ENCODE results near the gene GTF3C1.

Gene GTF3C1

DNA sequence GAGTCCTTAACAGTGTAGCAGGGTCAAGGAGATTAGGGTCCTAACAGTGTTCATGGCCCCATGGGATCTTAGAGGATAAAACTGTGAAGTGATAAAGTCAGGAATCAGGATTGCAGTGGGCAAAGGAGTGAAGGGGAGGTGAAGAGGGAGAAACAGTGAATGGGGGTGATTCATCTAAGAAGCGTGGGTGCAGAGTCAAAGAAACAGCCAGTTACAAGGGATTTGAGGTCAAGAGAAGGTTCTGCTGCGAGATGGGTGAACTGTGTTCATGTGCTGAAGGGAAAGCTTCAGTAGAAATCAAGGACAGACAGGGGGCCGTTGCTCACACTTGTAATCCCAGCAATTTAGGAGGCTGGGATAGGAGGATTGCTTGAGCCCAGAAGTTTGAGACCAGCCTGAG is 5.9 kb downstream of the GTF3C1 start:
- Mint-ChIP-seq H3K27ac (no peak overlapping the region), H3K4me1 (ENCODE audit: low read depth) (peaks cover 27% of the 10 kb centered on the region), H3K36me3 (ENCODE audit: low read depth) (peaks cover 59% of the 10 kb centered on the region), H3K9me3 (no peaks in the 10 kb centered on the region), H3K4me3 (no peak overlapping the region), H3K27me3 (no peaks in the 10 kb centered on the region)

- Mint-ChIP-seq H3K9me3 (no peaks in the 10 kb centered on the region), H3K4me1 (ENCODE audit: low read depth) (peaks cover 3% of the 10 kb centered on the region), H3K27me3 (no peaks in the 10 kb centered on the region), H3K27ac (no peak overlapping the region), H3K4me3 (no peak overlapping the region), H3K36me3 (ENCODE audit: low read depth) (peaks cover 81% of the 10 kb centered on the region)
These were observed 10.1 kb downstream of the GTF3C1 start for GRCh38 chr16:27539636-27540035.

DNA sequence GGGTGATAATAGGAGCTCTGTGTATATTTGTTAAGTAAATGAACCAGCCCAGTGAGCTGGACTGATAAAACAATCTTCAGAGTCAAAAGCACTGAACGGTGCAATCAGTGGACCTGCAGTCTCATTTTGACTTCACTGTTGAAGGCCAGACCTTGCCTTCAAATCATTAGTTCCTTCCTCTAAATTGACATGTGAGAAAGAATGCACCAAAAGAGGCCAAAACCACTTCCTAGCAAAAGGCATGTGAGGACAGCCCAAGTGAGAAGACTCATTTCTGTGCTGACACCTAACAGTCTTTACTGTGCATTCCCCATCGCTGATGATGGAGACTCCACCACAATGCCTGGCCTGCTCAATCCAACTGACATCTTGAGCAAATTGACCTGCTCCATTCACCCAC is 10.6 kb downstream of the GTF3C1 start:
- Mint-ChIP-seq H3K4me3 (no peak overlapping the region), H3K27me3 (no peaks in the 10 kb centered on the region), H3K4me1 (ENCODE audit: low read depth) (peaks cover 3% of the 10 kb centered on the region), H3K9me3 (no peaks in the 10 kb centered on the region), H3K27ac (no peak overlapping the region), H3K36me3 (ENCODE audit: low read depth) (peaks cover 82% of the 10 kb centered on the region)

DNA sequence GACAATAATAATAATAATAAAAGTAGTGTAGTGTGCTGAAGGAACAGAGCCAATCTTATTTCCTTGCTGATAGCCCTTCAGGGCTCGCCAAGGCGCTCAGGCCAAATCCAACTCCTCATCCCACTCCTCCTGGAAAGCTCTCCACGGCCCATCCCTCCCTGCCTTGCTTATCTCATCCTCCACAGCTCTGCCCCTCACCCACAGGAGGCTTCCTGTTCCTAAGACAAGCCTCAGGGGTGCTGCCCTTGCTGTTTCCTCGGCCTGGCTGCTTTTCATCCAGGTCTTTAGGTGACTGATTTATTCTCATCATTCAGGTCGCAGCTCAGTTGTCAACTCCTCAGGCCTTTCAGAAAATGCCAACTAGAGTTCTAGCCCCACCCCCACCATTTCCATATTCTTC is 11.2 kb downstream of the GTF3C1 start:
- Mint-ChIP-seq H3K27me3 (no peaks in the 10 kb centered on the region), H3K4me1 (ENCODE audit: low read depth) (peaks cover 3% of the 10 kb centered on the region), H3K36me3 (ENCODE audit: low read depth) (peaks cover 80% of the 10 kb centered on the region), H3K27ac (no peak overlapping the region), H3K9me3 (no peaks in the 10 kb centered on the region), H3K4me3 (no peak overlapping the region)

DNA sequence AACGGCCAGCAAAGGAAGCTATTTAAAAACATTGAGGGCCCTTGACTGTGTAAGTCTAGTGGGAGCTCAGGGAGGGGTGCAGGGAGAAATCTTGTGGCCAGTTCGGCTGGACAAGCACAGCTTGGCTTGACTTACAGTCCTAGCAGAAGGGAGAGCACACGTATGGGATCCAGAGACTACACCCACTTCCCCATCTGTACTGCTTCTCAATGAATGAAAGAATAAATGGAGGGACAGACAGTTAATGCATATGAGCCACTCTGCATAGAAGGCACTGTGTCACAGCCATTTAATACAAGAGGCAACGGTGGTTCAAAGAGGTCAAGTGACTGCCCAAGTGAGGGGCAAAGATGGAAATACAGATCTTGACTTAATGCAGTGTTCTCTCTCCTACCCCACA is 15.5 kb downstream of the GTF3C1 start:
- Mint-ChIP-seq H3K27ac (no peak overlapping the region), H3K4me3 (no peak overlapping the region), H3K4me1 (ENCODE audit: low read depth) (peaks cover 5% of the 10 kb centered on the region), H3K9me3 (no peaks in the 10 kb centered on the region), H3K36me3 (ENCODE audit: low read depth) (peaks cover 81% of the 10 kb centered on the region), H3K27me3 (no peaks in the 10 kb centered on the region)

DNA sequence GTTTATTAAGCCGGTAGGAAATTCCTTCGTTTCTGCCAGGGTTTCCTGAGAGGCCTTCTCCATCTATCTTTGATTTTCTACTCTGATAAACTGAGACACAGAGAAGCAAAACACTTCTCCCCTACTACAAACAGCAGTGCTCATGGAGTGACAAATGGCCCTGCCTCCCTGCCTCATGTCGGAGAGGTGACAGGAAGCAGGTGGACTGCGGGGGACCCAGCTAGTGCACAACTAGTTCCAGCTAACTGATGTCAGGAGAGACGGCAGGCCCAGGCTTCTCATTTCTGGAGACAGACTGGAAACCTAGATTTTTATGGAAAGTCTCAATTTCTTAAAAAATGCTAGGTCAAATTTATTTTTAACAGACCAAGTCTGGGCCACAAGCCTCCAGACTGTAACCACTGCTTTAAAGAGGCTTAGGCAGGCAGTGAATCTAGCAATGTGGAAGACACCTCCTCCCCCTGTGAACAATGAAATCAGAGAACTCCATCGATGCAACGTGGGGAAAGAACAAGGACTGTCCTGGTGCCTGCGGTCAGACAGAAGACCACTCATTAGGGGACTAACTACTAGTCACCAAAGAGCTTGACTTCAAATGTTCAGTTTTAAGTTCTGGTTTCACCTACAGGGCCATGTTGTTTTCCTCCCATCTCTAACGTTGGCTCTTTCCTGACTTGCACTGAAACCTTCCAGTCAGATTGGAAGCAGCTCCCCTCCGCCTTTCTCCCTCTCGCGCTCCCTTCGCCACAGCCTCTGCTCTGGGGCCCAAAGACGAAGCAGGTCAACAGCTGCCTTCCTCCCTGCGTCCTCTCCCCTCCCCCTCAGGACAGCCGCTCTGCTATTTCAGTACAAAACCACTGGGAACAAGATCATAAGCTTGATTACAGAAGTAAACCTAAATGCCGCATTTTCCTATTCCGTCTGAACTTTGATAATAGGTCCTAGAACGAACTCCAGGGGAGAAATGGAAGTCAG is 17.6 kb downstream of the GTF3C1 start:
- peaks cover 82% of the 10 kb centered on the region for H3K36me3 Mint-ChIP-seq (ENCODE audit: low read depth)
- H3K9me3 Mint-ChIP-seq: no peaks in the 10 kb centered on the region
- H3K4me3 Mint-ChIP-seq: no peak overlapping the region
- H3K4me1 Mint-ChIP-seq (ENCODE audit: low read depth): peaks cover 5% of the 10 kb centered on the region
- H3K27ac Mint-ChIP-seq: no peak overlapping the region
- H3K27me3 Mint-ChIP-seq: no peaks in the 10 kb centered on the region

DNA sequence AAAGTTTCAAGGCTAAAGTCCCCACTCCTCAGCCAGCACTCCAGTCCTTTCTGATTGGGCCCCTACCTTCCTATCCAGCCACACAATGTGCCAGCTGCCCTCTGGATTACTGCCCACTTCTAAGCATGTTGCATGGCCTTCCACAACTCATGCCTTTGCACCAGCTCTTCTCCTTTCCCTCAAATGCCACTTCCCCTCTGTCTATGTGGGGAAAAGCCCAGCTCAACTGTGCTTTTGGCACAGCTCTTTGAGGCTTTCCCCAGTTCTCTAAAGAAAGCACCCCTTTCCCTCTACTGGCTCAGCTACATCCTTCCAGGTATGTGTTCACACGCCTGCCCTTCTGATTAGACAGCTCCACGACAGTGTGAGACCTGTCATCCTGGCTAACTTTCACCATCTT is 18.5 kb downstream of the GTF3C1 start:
- Mint-ChIP-seq H3K27me3 (no peaks in the 10 kb centered on the region), H3K27ac (no peak overlapping the region), H3K36me3 (ENCODE audit: low read depth) (peaks cover 80% of the 10 kb centered on the region)

GRCh38 chr16:27529962-27530361 is 19.8 kb downstream of the GTF3C1 start:
- H3K36me3 Mint-ChIP-seq (ENCODE audit: low read depth): peaks cover 80% of the 10 kb centered on the region
- H3K27ac Mint-ChIP-seq: no peak overlapping the region
- H3K9me3 Mint-ChIP-seq: no peaks in the 10 kb centered on the region
- H3K4me1 Mint-ChIP-seq (ENCODE audit: low read depth): peaks cover 5% of the 10 kb centered on the region
- H3K4me3 Mint-ChIP-seq: no peak overlapping the region
- no peaks in the 10 kb centered on the region for H3K27me3 Mint-ChIP-seq

More for the DNA sequence above, 18.5 kb downstream of the GTF3C1 start:
- no peak overlapping the region for H3K4me3 Mint-ChIP-seq
- peaks cover 5% of the 10 kb centered on the region for H3K4me1 Mint-ChIP-seq (ENCODE audit: low read depth)
- no peaks in the 10 kb centered on the region for H3K9me3 Mint-ChIP-seq

- Mint-ChIP-seq H3K4me3 (no peak overlapping the region), H3K27ac (no peak overlapping the region), H3K27me3 (no peaks in the 10 kb centered on the region), H3K36me3 (ENCODE audit: low read depth) (peaks cover 80% of the 10 kb centered on the region), H3K4me1 (ENCODE audit: low read depth) (peaks cover 5% of the 10 kb centered on the region), H3K9me3 (no peaks in the 10 kb centered on the region)
These were observed 21.4 kb downstream of the GTF3C1 start for GRCh38 chr16:27528294-27528693.

- no peak overlapping the region for H3K4me3 Mint-ChIP-seq
- H3K4me1 Mint-ChIP-seq (ENCODE audit: low read depth): no peaks in the 10 kb centered on the region
- H3K36me3 Mint-ChIP-seq (ENCODE audit: low read depth): peaks cover 75% of the 10 kb centered on the region
- H3K9me3 Mint-ChIP-seq: no peaks in the 10 kb centered on the region
- H3K27ac Mint-ChIP-seq: no peak overlapping the region
- H3K27me3 Mint-ChIP-seq: no peaks in the 10 kb centered on the region
These were observed 23.5 kb downstream of the GTF3C1 start for GRCh38 chr16:27526180-27526579.

DNA sequence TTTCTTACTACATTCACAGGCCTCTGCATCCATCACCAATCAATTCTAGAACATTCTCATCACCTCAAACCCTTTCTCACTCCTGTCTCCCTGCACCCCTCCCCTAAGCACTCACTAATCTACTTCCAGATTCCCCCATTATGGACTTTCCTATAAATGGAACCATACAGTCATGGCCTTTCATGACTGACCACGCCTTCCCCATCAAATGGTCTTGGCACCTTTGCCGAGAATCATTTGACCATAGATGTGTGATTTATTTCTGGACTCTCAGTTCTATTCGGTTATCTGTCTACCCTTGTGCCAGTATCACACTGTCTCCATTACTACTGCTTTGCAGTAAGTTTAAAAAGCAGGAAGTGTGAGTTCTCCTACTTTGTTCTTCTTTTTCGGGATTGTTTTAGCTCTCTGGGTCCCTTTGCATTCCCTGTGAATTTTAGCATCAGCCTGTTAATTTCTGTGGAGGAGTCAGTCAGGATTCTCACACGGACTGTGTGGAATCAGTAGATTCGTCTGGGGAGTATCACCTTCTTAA is 27.5 kb downstream of the GTF3C1 start:
- Mint-ChIP-seq H3K27me3 (no peaks in the 10 kb centered on the region), H3K4me3 (no peak overlapping the region)

DNA sequence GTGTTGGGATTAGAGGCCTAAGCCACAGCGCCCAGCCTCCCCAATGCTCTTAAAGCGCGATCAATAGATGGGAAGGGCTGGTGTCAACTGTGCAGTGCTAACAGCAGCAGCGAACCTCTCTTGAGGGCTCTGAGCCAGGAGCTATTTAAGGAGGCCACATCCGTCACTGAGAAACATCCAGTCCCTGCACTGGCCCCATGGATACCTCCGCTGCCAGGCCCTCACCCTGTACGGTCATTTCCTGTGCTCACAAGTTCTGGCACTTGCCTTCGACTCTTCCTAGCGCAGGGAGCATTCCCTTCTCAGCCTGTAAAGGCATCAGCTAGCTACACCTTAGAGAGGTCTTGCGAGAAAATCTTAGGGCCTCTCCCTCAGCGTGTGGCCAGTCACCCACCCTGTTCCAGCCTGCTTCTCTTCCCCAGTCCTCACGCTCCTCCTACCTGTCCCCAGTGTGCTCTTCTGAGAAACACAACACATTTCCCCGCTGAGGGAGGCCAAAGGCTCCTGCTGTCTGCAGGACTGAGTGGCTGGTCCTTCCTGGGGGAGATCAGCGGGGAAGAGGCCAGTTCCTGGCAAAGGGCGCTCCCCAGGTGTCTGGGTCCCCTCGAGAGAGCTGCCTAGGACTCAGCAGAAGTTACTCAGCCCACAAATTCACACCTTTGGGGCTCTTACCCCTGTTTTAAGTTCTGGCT is 28.6 kb downstream of the GTF3C1 start:
- H3K27me3 Mint-ChIP-seq: no peaks in the 10 kb centered on the region
- H3K36me3 Mint-ChIP-seq (ENCODE audit: low read depth): peaks cover 44% of the 10 kb centered on the region
- no peaks in the 10 kb centered on the region for H3K9me3 Mint-ChIP-seq
- H3K4me3 Mint-ChIP-seq: no peak overlapping the region
- H3K27ac Mint-ChIP-seq: no peak overlapping the region
- no peaks in the 10 kb centered on the region for H3K4me1 Mint-ChIP-seq (ENCODE audit: low read depth)

More for the DNA sequence above, 27.5 kb downstream of the GTF3C1 start:
- Mint-ChIP-seq H3K4me1 (ENCODE audit: low read depth) (no peaks in the 10 kb centered on the region), H3K36me3 (ENCODE audit: low read depth) (peaks cover 43% of the 10 kb centered on the region), H3K9me3 (no peaks in the 10 kb centered on the region), H3K27ac (peak overlapping the region; percentile 9)

DNA sequence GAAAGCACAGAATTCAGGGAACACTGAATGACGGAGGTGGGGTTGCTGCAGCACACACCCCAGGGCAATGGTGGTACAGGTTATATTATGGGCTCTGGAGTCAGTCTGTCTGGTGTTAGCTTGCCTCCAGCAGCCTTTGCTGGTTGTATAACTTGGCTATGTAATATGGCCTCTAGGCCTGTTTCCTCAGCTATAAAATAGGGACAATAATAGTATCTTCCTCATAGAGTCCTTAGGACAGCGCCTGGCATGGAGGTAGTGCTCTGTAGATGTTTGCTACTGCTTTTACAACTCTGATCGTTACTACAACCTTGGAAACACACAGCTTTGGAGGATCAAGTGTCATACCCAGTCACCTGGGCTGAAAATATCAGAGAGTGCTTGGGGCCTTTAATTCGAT is 31.5 kb downstream of the GTF3C1 start:
- Mint-ChIP-seq H3K27me3 (no peaks in the 10 kb centered on the region), H3K4me3 (no peak overlapping the region), H3K4me1 (ENCODE audit: low read depth) (no peaks in the 10 kb centered on the region), H3K9me3 (no peaks in the 10 kb centered on the region), H3K36me3 (ENCODE audit: low read depth) (peaks cover 36% of the 10 kb centered on the region), H3K27ac (no peak overlapping the region)

- Mint-ChIP-seq H3K4me1 (ENCODE audit: low read depth) (no peaks in the 10 kb centered on the region), H3K4me3 (no peak overlapping the region), H3K27me3 (no peaks in the 10 kb centered on the region), H3K36me3 (ENCODE audit: low read depth) (peaks cover 31% of the 10 kb centered on the region), H3K27ac (no peak overlapping the region), H3K9me3 (no peaks in the 10 kb centered on the region)
These were observed 32.0 kb downstream of the GTF3C1 start for GRCh38 chr16:27517664-27518063.

DNA sequence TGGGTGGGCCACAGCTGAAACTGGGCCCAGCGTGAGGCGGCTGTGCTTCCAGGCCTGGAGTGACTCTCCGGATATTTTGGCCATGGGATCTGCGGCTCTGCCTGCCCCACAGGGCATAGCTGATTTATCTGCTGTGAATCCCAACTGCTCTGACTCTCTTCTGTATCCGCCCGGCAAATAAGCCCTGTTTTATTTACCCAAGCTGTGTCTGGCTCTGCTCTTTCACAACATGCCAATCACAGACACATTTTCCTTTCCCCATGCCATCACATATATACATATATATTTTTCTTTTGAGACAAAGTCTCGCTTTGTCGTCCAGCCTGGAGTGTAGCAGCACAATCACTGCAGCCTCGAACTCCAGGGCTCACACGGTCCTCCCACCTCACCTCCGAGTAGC is 33.3 kb downstream of the GTF3C1 start:
- H3K36me3 Mint-ChIP-seq (ENCODE audit: low read depth): peaks cover 37% of the 10 kb centered on the region
- no peak overlapping the region for H3K4me3 Mint-ChIP-seq
- H3K4me1 Mint-ChIP-seq (ENCODE audit: low read depth): no peaks in the 10 kb centered on the region
- H3K27me3 Mint-ChIP-seq: no peaks in the 10 kb centered on the region
- H3K27ac Mint-ChIP-seq: no peak overlapping the region
- H3K9me3 Mint-ChIP-seq: no peaks in the 10 kb centered on the region

Measured in stimulated activated naive CD8-positive, alpha-beta T cell treated with anti-CD3 and anti-CD28 coated beads, Interleukin-15, Interleukin-2, amounts not matched to agents 100 ng/mL and 50 ng/mL, for 24 hours (primary cell).